Heart right ventricle (tissue), 16 donors: ENCODE data around the gene NDUFA3. TPM values are rescaled to one million over a fixed set of nuclear protein-coding genes. Genes with fewer than 3 reads are reported as not detected.
A peak's percentile ranks its signal among the peaks of the same experiment; 100 is the strongest.

ENCODE experiments used
- ATAC-seq, 8 donors: fragments of 200-7000 bp; cut with Tn5 transposase; one replicate each; pipeline ENCODE4 v1.9.1; 2020; ENCODE audit warnings: mild to moderate bottlenecking in 8 of 8, moderate library complexity in 8 of 8, moderate number of reproducible peaks in 1 of 8
- DNase-seq, 2 donors: peaks; one replicate each; pipeline ENCODE4 v3.0.0-alpha.2; 2020
- H3K27ac ChIP-seq, 10 donors: fragments of 200-600 bp; sonication (generic) in 2 of 10; one replicate each; pipeline versions ENCODE4 v1.5.0 to v1.8.0; 2020 to 2022; ENCODE audit warnings: mild to moderate bottlenecking in 3 of 10
- H3K27me3 ChIP-seq, 7 donors: fragments of 200-600 bp; one replicate each; pipeline ENCODE4 v1.8.0; 2021 to 2022; ENCODE audit warnings: mild to moderate bottlenecking in 2 of 7
- H3K36me3 ChIP-seq, 9 donors: fragments of 200-600 bp; sonication (generic) in 1 of 9; one replicate each; pipeline versions ENCODE4 v1.5.0 to v1.8.0; 2020 to 2022; ENCODE audit warnings: mild to moderate bottlenecking in 2 of 9
- H3K4me1 ChIP-seq, 9 donors: fragments of 200-600 bp; sonication (generic) in 1 of 9; one replicate each; pipeline versions ENCODE4 v1.5.0 to v1.8.0; 2020 to 2022; ENCODE audit warnings: mild to moderate bottlenecking in 4 of 9
- H3K4me3 ChIP-seq, 10 donors: fragments of 200-600 bp; sonication (generic) in 2 of 10; one replicate each; pipeline versions ENCODE4 v1.5.0 to v1.8.0; 2020 to 2022; ENCODE audit warnings: mild to moderate bottlenecking in 7 of 10, moderate library complexity in 2 of 10
- H3K9me3 ChIP-seq, 11 donors: fragments of 200-600 bp in 10 of 11; sonication (generic) in 2 of 11; one replicate each; pipeline versions ENCODE4 v1.5.0 to v1.8.0; 2013 to 2022; ENCODE audit warnings: mild to moderate bottlenecking in 2 of 11, control low read depth in 1 of 11, moderate library complexity in 1 of 11
- CTCF ChIP-seq, 9 donors: fragments of 200-600 bp; sonication (generic) in 2 of 9; IDR thresholded peaks; one replicate each; pipeline versions ENCODE4 v1.5.0 to v1.8.0; 2021 to 2022; ENCODE audit warnings: antibody characterized with exemption in 9 of 9, mild to moderate bottlenecking in 5 of 9, moderate library complexity in 1 of 9
- WGBS, 2 donors: extraction: QIAGEN DNeasy Blood & Tissue Kit; methylation state at CpG; one replicate each; pipeline ENCODE4 v1.1.7; 2013; ENCODE audit warnings: inconsistent platforms in 1 of 2; 5-methylcytosine and 5-hydroxymethylcytosine counted together
- intact Hi-C, 10 donors: fragments of 100-400 bp; cut with DNase I; formaldehyde crosslinking; loops; one replicate each; pipeline versions ENCODE4 v1.11.1 to v1.14.2; 2022
- polyA plus RNA-seq, 2 donors: library from polyadenylated mRNA; stranded (reverse); fragments of 200-250 nt; gene quantifications; one replicate each; pipeline ENCODE4 v1.2.3, GENCODE V29; 2013
- total RNA-seq, 10 donors: library from RNA; stranded (reverse); fragmentation: NEBNext Ultra II Directional in 3 of 10; extraction: Animal tissue kit (Norgen Biotek cat#: 25700) in 3 of 10; gene quantifications; one replicate each; pipeline versions ENCODE4 v1.2.1 to v1.2.4, GENCODE V29; 2021 to 2023
- donor health status: Arrhythmogenic right ventricular cardiomyopathy.
- donor health status: ischemic (EF 13 %, LVEDD 7.1; RV severe dilation, severe dysfunction).
- donor health status: healthy with polysubstance abuse.
- donor health status: DM: no; HTN: yes; CAD: no.
- donor health status: DM: no; HTN: no; CAD: no.
- donor health status: ischemic (EF 25% LVEDD 6.9; RV normal size, moderate dysfunction).
- donor health status: ischemic (EF 25% LVEDD 5.7; RV mildly dilated, moderate dysfunction).
- donor health status: healthy.
- donor health status: DM: yes; HTN: yes; CAD: no.
- donor health status: Ischemic cardiomyopathy.
- donor health status: ischemic (EF 35%, LVEDD 5.7; RV mildly dilated, moderate dysfunction).
- donor health status: nonischemic (EF 11% LVEDD 7.7; RV severe dilation, severe dysfunction).
- donor health status: DM: yes; HTN: yes; CAD: no.
- donor health status: PGD.
- donor health status: ischemic (EF 29% LVEDD 5.4; RV normal size, mild dysfunction).
- donor health status: nonischemic (EF 23%, LVEDD 6.1; RV moderate dilation, normal function).

The NDUFA3 gene
- total and polyA plus RNA-seq, 12 donors: 239 to 3,395 (median 360) TPM

GRCh38 chr19:54100561-54100960, 2.1 kb upstream of the NDUFA3 start, which contains the start of gene OSCAR:
Gene OSCAR, minus strand, starts transcription at chr19:54100803. Its CDS starts 11 bp downstream, at chr19:54100792.
- Histone ChIP-seq H3K36me3 (peaks cover 0 to 7% (median 0%) of the 10 kb centered on the region in 9 donors), H3K27ac (peak within 1 kb of the TSS in 1 of 10 donors; percentile 89), H3K27me3 (peaks cover 0 to 22% (median 12%) of the 10 kb centered on the region in 7 donors), H3K4me3 (peak within 1 kb of the TSS in 2 of 10 donors; percentile 11 to 50), H3K4me1 (peaks cover 4 to 45% (median 20%) of the 10 kb centered on the region in 9 donors), H3K9me3 (no peaks in the 10 kb centered on the region)
- intact Hi-C loops: loop anchor here in 3 of 10 donors (10.0 kb wide), 3 partner anchors 126 to 954 kb away; no protein-coding TSS in a partner anchor
- 43 to 47% methylated on average over 5 of the region's 5 CpGs for WGBS, 2 donors
- TF ChIP-seq CTCF (IDR thresholded peaks at IDR 0.05): no peak
- DNase-seq: no peak
- ATAC-seq: no peak

- no peak for TF ChIP-seq CTCF (IDR thresholded peaks at IDR 0.05)
- Histone ChIP-seq H3K4me3 (no peak overlapping the region), H3K27ac (no peak overlapping the region), H3K4me1 (peaks cover 0 to 27% (median 15%) of the 10 kb centered on the region in 9 donors), H3K27me3 (no peaks in the 10 kb centered on the region), H3K9me3 (no peaks in the 10 kb centered on the region), H3K36me3 (peaks cover 0 to 53% (median 25%) of the 10 kb centered on the region in 9 donors)
- DNase-seq: no peak
- WGBS, 2 donors: 89 to 91% methylated on average over 11 of the region's 11 CpGs
- intact Hi-C loops: loop anchor here in 3 of 10 donors (10.0 kb wide), 3 partner anchors 130 to 950 kb away; no protein-coding TSS in a partner anchor
- ATAC-seq: no peak
Measured at GRCh38 chr19:54104998-54105715, 2.5 kb downstream of the NDUFA3 start.

GRCh38 chr19:54105796-54106195, 3.1 kb downstream of the NDUFA3 start:
- Histone ChIP-seq H3K4me3 (no peak overlapping the region), H3K9me3 (no peaks in the 10 kb centered on the region), H3K36me3 (peaks cover 0 to 59% (median 27%) of the 10 kb centered on the region in 9 donors), H3K4me1 (peaks cover 0 to 26% (median 15%) of the 10 kb centered on the region in 9 donors), H3K27ac (no peak overlapping the region), H3K27me3 (no peaks in the 10 kb centered on the region)
- intact Hi-C loops: loop anchor here in 3 of 10 donors (10.0 kb wide), 3 partner anchors 131 to 949 kb away; no protein-coding TSS in a partner anchor
- DNase-seq (no peak), ATAC-seq (no peak)
- TF ChIP-seq CTCF (IDR thresholded peaks at IDR 0.05): no peak
- 91 to 94% methylated on average over 10 of the region's 10 CpGs for WGBS, 2 donors

GRCh38 chr19:54106716-54107115, 4.1 kb downstream of the NDUFA3 start:
- Histone ChIP-seq H3K36me3 (peaks cover 0 to 69% (median 35%) of the 10 kb centered on the region in 9 donors), H3K27me3 (no peaks in the 10 kb centered on the region), H3K4me3 (no peak overlapping the region), H3K4me1 (peaks cover 0 to 24% (median 15%) of the 10 kb centered on the region in 9 donors), H3K9me3 (no peaks in the 10 kb centered on the region), H3K27ac (no peak overlapping the region)
- no peak for TF ChIP-seq CTCF (IDR thresholded peaks at IDR 0.05)
- WGBS, 2 donors: 74 to 80% methylated on average over 15 of the region's 15 CpGs
- ATAC-seq (no peak), DNase-seq (no peak)
- intact Hi-C loops: loop anchor here in 3 of 10 donors (10.0 kb wide), 3 partner anchors 132 to 948 kb away; no protein-coding TSS in a partner anchor
